GM12873 (cell line): ENCODE measurements around the gene TPST2.

Experiments
- CTCF ChIP-seq: IDR thresholded peaks from 2 replicates; pipeline ENCODE4 v1.5.1; 2012; ENCODE audit warnings: low read depth, mild to moderate bottlenecking, moderate library complexity, low read length, control low read depth; ENCODE audit not compliant: insufficient read depth; ENCODE audit errors: missing control alignments

TPST2 gene

GRCh38 chr22:26609287-26609686, 19.4 kb upstream of the TPST2 start:
- TF ChIP-seq CTCF: no peak

- no peak for TF ChIP-seq CTCF
Measured at GRCh38 chr22:26608129-26608528, 18.2 kb upstream of the TPST2 start.

- no peak for TF ChIP-seq CTCF
Measured at GRCh38 chr22:26606611-26607010, 16.7 kb upstream of the TPST2 start.

- no peak for TF ChIP-seq CTCF
Measured at GRCh38 chr22:26604368-26604767, 14.4 kb upstream of the TPST2 start.

- no peak for TF ChIP-seq CTCF
Measured at GRCh38 chr22:26602127-26602526, 12.2 kb upstream of the TPST2 start.

- no peak for TF ChIP-seq CTCF
Measured at GRCh38 chr22:26601726-26602125, 11.8 kb upstream of the TPST2 start.

- TF ChIP-seq CTCF: no peak
Measured at GRCh38 chr22:26599505-26599904, 9.6 kb upstream of the TPST2 start.

GRCh38 chr22:26597480-26597879, 7.5 kb upstream of the TPST2 start:
- no peak for TF ChIP-seq CTCF
